Activated gamma-delta T cell (primary cell): ENCODE results near the gene KCNH1.

Source experiments
- DNase-seq: peaks from one replicate; lab custom pipeline; 2025; lab: John Stamatoyannopoulos, UW

KCNH1 gene

DNA sequence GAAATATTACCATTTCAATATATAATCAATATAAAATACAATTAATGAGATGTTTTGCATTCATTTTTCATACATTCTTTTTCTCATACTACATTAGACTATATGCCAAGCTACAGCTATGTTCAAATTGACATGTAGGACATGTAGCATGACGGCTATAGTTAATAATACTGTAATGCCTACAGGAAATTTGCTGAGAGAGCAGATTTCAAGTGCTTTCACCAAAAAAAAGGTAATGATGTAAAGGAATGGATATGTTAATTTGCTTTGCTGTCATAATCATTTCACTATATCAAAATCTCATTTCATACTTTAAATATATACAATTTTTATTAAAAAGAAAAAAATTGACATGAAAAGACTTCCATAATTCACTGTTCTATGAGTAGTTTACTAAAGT lies 215.1 kb downstream of the KCNH1 start:
- no peak for DNase-seq

DNA sequence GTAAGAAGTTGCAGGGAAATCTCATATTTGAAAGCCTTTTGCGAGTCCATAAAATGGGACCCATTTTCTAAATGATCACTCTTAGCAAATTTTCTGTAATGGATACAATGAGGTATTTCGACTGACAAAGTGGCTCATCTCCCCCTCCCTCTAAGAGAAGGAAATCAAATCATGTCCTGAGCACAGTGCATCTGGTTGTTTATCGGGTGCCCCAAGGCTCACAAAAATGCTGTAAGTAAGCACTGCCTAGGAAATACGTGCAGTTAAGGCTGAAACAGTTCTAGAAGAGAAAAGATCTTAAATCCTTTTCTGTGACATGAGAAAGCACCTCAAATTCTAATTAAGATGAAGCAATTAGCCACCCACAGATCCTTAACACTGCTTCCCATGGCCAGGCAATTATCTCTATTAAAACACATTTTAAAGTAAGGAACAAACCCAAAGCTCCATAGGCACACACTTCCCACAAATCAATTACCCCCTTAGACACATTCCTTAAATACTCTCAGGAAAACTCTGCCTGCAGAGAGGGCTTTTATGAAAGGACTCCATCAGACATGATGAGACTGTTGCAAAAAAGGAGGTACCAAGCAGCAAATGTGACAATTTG lies 216.3 kb downstream of the KCNH1 start:
- DNase-seq: no peak

DNA sequence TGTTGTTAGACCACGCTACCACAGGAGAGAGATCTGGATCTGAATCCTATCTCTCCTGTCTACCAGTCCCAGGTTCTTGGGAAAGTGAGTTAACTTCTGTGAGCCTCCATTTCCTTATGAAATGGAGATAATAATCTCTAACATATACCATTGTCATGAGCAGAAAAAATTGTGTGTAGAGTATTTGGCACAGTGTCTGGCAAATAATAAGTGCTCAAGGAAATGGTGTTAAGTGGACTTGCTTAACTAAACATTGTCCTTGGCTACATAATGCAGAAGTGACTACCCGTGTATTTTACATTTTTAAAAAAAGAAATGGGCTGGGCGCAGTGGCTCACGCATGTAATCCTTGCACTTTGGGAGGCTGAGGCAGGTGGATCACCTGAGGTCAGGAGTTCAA lies 217.4 kb downstream of the KCNH1 start:
- no peak for DNase-seq

DNA sequence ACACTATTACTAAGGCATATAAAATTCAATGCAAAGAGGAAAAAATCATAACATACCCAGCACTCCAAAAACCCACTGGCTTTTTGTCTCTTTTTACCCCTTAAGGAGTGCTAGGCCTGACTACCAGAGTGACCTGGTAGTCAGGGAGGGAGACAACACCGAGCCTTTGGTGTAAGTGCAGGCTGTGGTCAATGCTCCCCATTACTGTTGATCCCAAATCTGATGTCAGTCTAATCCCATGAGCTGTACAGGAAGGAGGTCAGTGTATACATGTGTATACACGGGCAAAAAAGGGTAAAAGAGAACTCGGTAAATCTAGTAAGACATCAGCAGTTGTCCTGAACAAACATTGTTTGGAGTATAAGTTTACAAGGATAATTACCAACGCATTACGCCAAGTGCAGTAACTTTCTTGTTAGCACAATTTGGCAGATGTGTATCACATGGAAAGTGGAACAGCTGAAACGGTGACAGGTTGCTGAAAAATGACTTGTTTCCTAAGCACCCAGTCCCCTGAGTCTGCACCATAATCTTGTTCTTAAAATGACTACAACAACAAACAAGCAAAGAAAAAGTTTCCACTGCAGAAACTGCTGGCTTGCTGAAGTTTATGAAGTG lies 217.9 kb downstream of the KCNH1 start:
- DNase-seq: no peak

DNA sequence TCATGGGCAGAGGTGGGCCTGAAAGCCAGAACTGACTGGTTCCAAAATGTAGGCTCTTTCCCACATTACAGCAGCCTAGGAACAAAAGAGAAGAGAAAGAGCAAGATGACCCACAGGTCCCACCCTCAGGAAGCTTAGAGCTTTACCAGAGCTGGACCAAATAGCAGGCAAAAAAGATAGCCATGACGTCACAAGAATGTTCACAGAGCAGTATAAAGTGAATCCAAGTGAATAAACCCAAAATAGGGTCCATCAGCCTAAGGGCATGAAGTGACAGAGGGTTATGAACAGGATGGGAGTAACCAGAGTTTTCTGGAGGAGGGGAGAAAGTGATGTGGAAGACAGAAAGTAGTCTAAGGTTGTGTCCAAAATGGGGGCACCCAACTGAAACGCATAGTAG lies 221.2 kb downstream of the KCNH1 start:
- no peak for DNase-seq

DNA sequence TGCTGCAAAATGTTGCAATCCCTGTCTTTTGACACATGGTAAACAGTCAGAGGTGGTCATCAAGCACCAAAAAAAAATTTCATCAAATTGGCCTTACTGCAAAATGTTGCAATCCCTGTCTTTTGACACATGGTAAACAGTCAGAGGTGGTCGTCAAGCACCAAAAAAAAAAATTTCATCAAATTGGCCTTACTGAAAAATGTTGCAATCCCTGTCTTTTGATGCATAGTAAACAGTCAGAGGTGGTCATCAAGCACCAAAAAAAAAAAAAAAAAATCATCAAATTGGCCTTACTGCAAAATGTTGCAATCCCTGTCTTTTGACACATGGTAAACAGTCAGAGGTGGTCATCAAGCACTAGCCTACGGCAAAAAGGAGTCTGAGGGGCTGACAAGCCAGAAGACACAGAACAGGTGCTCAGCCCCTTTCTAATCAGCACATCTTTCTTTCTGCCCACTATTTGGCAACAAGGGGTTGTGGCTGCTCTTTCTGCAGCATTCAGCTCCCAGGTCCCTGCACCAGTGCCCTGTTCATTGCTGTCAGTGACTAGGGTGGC lies 223.8 kb downstream of the KCNH1 start:
- no peak for DNase-seq

DNA sequence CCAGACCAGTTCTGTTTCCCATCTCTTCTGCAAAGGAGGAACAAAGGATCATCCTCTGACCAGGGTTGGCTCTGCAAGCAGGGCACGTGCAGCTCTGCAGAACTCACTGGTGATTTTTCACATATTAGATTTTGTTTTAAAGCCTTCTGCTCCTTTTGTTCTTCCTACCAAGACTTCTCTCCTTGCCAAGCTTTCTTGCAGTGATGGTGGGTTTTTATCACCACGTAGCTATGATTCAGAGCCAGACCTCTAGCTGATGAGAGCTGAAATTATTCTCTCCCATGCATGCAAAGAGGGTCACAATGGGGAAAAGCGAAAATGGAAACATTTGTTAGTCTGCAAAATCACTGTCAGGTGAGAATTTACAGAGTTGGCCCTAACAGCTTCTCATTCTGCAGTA lies 225.2 kb downstream of the KCNH1 start:
- no peak for DNase-seq

DNA sequence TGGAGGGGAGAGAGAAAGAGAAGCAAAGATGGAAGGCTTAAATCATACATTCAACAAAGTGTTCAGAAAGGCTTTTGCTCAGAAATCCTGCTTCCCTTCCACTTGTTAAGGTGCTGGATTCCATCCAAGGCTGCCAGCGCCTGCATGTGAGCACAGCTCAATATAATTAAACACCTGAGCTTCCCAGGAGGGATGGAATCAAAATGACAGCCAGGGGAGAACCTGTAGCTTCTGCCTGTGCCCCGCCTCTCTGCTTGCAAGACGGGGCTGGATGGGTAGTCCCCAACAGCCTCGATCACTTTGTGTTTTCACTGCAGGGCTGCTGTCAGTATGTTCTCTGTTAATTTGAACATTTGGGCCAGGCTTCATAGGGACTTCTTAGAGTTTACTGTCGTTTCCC lies 225.7 kb downstream of the KCNH1 start:
- no peak for DNase-seq

DNA sequence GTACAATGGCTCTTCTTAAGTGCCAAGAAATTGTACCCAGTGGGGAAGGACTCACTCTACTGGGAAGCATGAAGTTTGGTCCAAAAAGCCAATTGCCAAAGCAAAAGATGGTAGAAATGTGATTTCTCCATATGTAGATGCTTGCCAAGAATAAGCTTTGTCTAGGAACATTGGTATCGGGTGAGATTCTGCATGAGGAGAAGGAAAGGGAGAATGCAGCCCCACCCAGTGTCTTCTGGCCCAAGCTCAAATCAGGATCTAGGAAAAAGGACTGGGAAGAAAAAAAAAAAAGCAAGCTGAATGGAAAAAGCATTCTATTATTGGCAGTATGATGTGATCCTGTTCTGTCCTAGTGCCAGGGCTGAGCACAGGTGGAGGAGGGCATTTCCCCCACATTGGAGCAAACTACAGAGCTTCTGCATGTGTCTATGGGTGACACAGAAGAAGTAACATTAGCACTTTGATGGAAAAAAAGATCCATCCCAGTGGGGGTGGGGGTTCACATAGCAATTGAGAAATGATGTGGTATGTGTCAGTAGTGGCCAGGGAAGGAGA lies 226.6 kb downstream of the KCNH1 start:
- DNase-seq: no peak

DNA sequence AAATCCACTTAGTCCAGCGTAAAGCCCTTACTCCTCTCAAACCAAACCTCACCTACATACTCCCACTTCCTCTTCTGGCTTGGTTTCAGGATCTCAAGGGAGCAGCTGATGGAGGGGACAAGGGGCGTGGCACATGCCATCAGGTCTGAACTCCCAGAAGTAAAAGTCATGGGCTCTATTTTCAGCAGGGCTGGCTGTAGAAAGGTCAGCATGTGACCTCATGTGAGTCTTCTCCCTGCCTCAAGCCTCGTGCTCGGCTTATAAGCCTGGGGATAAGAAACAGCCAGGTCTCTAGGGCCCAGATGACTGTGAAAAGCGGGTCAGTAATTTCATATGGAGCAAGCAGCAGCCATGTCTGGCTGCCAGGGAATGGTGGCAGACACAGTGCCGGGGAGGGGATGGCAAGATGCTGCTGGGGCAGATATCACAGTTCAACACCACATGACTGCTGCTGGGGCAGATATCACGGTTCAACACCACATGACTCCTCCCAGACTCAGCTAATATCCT lies 227.9 kb downstream of the KCNH1 start:
- no peak for DNase-seq

DNA sequence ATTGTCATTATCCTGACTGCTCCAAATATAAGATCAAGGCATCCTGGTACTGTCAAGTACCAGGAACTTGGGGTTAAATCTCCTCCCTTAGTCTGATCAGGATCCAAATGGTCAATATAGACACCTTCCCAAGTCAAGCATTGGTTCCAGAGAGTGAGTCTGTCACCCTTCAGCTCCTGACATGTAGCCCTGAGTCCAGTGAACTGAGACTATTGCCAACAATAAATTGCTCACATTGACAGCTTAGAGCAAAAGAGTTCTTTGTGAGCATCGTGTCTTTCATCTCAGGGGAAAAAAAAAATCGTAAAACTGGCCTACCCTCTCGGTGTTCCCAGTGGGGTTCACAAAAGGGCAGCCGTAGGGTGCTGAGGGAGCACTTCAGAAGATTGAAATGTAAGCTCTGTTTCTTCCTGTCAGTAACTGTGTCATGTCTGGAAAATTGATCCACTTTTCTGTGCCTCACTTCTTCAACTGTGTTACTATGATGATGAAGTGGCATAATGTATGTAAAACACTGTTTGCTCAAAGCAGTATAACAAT lies 228.5 kb downstream of the KCNH1 start:
- DNase-seq: no peak

DNA sequence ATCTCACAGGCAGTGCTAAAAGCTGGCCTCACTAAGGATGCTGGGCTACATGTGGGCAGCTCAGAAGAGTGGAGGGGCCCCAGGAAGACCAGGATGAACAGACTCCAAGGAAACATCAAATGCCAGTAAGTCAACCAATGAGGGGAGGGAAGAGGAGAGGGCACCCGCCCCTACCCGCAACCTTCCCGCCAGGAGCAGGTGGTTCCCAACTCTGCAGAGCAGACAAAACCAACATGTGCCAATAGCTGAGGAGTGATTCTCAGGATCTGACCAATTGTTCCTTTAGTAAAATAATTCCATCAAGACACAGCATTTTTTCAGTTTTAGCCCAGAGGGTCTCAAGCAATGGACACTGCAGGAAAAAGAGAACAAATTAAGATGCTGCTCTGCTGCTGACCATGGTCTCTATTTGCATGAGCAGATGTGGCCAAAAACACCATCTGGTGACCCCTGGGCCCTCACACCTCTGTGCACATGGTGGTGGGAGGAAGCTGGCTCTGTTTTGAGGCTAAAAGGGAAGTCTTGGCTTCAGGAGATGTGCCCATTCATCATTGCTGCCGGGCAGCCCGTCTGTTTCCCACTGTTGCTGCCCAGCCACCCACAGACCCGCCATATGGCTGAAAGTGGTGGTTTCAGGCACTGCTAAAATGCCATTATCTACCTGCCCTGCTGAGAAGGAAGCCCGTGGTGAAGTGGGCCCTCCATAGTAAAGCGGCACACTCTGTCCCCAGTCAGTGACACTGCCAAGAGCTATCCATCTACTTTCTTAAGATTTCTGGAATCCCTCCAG lies 231.8 kb downstream of the KCNH1 start:
- DNase-seq: no peak

DNA sequence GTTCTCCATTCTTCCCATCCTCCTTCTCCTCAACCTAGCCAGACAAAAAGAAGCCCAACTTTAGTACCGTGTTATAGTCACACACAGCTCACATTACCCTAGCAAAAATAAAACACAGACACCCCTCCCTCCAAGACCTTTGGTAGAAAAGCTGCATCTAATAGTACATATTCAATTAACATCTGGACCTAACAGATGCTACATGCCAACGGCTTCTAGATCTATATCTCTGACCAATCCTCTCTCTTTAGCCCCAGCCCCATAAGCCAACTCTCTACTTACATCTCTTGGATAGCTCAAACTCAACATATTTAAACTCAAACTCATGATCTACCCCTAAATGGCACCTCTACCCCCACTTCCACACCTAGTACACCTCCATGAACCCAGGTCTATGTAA lies 233.1 kb downstream of the KCNH1 start:
- DNase-seq: no peak

DNA sequence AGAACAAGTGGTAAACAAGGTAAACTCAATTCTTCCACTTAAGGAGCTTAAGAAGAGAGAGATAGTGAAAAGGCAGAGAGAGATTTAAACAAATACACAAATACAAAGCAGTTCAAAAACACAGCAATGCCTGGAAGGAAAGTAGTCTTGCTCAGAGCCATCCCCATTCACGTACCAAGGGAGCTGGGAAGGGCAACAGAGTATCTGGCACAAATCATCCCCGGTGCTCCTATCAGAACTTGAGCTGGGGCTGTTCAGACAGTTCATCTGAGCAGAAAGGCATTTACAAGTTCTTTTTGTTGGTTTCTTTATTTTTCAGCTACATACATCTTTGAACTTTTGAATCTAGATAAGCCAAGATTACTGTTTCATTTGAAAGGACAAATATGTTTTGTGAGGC lies 233.9 kb downstream of the KCNH1 start:
- DNase-seq: no peak

DNA sequence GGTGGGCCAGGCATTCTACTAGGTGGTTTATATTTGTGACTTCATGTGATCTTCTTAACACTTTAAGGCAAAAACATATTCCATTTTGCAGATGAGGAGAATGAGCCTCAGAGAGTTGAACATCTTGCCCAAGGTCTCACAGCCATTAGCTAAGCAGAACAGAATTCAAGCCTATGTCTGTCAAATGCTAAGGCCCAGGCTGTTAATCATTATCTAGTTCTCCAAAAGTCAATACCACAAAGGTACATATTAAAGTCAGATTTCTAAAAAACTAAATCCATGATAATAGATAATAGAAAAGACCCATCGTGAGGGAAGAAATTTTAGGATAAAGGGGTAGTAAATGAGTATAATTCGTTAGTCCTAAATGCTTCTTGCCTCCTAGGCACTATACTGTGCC lies 234.3 kb downstream of the KCNH1 start:
- no peak for DNase-seq

DNA sequence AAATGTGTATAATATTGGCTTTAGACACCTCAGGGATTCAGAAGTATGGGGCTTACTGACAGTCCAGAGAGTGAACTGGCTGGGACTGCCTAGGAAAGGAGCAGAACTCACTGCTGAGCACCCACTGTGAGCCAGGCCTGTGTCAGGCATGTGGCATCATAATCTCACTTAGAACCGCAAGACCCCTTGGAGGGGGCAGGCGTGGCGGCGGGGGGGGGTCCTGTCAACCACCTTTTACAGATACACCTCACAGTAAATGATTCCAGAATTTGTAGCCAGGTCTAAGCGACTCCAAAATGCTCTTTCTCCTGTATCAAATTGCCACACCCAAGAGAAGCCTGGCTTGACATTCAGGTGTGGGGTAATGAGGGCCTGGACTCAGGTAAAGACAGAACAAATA lies 235.5 kb downstream of the KCNH1 start:
- DNase-seq: no peak

DNA sequence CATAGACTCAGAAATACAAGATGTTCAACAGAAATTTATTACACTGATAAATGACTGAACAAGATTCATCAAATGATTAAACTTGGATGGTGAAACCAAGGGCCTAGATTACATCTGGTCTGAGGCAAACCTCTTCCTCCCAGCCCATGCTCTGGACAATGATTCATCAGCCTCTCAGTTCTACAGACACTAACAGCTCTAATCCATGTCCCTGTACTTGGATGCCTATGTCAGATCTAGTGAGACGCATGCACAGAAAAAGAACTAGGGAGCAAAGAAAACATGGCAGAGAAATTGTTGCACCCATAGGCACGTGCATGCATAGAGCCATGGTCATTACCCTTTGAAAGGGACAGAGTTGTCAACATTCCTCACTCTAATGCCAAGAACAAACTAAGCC lies 250.1 kb downstream of the KCNH1 start:
- DNase-seq: no peak

DNA sequence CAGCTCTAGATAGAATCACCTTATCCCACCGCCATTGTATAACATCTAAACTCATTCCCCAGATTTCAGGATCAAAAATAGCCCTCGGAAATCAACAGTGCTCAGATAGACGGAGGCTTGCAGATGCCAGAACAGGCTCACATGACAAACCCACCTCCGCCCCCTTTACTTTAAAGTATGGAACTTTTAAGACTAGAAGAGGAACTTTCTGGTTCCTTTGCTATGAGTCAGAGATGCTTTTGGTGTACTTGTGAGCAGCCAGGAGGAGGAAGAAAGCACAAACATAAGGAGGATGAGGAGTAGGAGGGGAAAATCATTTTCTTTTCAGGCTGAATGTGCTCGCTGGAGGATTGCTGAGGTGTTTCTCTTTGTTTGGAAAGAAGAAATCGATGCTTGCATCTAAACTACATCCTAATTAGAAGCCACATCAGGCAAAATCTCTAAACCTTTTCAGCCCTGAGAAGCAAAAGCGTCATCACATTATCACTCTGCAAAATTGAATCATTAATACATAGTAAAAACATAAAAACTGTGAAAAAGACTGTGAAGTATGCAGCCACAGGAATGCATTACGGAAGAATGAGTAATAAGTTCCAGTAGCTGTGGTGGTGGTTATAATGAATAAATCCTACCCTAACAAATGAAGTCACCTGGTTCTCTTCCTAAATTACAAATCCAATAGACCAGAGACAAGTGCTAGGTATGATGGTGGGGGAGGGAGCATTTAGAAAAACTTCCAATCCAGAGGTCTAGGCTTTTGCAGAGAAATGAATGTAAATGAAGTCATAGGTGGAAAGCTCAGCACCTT lies 251.3 kb downstream of the KCNH1 start:
- no peak for DNase-seq

DNA sequence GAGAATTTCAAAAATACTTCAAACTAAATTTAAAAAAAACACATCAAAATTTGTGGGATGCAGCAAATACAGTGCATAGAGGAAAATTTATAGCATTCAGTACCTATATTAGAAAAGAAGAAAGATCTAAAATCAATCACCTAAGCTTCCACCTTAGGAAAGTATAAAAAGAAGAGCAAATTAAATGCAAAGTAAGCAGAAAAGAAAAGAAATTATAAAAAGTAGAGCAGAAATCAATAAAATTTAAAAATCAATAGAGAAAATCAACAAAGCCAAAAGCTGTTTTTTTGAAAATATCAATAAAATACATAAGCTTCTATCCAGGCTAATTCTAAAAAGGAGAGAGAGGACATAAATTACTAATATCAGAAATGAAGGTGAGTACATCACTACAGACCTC lies 255.4 kb downstream of the KCNH1 start:
- DNase-seq: no peak

DNA sequence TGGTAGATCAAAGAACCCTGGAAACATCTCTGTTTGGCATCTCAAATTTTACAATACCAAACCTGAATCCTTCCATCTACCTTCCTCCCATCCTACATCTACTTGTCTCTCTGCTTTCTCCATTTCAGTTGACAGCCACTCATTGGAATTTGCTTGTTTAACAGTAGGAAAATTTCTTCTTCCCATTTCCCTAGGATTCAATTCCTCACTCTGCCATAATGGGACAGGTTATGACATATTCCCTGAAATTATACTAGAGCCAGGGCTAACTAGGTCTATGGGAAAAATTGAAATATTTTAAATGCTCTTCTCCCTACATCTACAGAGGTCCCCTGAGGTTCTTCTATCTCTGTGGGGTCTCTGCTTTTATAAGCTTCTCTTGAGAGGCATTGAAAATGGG lies 257.7 kb downstream of the KCNH1 start:
- DNase-seq: no peak

DNA sequence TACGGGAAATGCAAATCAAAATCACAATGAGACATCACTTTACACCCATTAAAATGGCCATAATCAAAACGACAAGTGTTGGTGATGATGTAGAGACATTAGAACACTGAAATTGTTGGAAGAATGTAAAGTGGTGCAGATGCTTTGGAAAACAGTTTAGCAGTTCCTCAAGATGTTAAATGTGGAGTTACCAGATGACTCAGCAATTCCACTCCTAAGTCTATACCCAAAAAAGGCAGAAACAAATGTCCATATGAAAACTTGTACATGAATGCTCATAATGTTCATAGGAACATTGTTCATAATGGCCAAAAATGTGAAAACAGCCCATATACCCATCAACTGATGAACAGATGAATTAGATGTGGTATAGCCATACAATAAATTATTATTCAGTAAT lies 267.4 kb downstream of the KCNH1 start:
- no peak for DNase-seq

DNA sequence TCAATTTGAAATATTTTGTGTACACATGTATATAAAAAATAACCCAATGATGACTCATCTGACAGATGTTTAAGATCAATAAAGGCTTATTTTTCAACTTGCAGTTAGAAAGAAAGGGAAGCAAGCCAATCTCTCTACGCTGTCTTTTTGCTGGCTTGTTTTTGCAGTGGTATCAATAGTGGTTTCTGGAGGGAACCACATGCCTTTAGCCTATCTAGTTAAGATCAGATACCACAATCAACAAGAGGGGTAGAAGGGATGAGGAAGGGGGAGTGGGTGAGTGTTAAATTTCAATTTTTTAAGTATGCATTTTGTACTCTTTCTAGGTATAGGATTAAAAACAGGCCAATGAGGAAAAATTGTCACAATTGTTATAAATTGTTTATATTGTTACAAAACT lies 276.2 kb downstream of the KCNH1 start:
- DNase-seq: no peak
